Measurements from ENCODE around the gene HOXB9.

GRCh38 chr17:48609759-48610281 lies 16.3 kb downstream of the HOXB9 start:
- no peak for TF ChIP-seq CTCF (IDR thresholded peaks at IDR 0.05; ENCODE audit: low read length)
- TF ChIP-seq EZH2phosphoT487 (IDR thresholded peaks at IDR 0.05; ENCODE audit: low read length), result no peak

Measured in MM.1S (cell line).